SK-N-SH (cell line): ENCODE measurements around the gene CHRM4. TPM values are rescaled to one million over a fixed set of nuclear protein-coding genes. Genes with fewer than 3 reads are reported as not detected.
A peak's percentile ranks its signal among the peaks of the same experiment; 100 is the strongest.

Source experiments
- CTCF ChIA-PET: fragments of 300-600, 350-600 bp; formaldehyde crosslinking; extraction: SDS; loops from one replicate; lab custom pipeline; 2021; lab: Yijun Ruan, JAX
- POLR2A ChIA-PET: fragments of 350-600 bp; sonication (Branson Sonifier 250); formaldehyde crosslinking; extraction: SDS; loops from one replicate; lab custom pipeline; 2020; ENCODE audit warnings: antibody characterized with exemption, inconsistent platforms; lab: Yijun Ruan, JAX
- DNase-seq: peaks from one replicate; pipeline ENCODE4 v3.0.0; 2012
- H2AFZ ChIP-seq: fragments of 200-600 bp; sonication (generic); 2 replicates; pipeline ENCODE4 v1.8.1; 2016; ENCODE audit warnings: antibody characterized with exemption, mild to moderate bottlenecking, low read depth
- H3F3A ChIP-seq: fragments of 200-600 bp; sonication (generic); replicated peaks from 2 replicates; pipeline ENCODE3; 2016; ENCODE audit warnings: antibody characterized with exemption, mild to moderate bottlenecking; ENCODE audit not compliant: insufficient read depth
- H3K27ac ChIP-seq, 2 experiments: fragments of 200-500 bp in 1 of 2; fragments of 200-600 bp in 1 of 2; sonication (Bioruptor generic) in 1 of 2; sonication (generic), shearing (Covaris generic) in 1 of 2; 2 replicates each; pipeline versions ENCODE4 v1.5.1 to v1.6.1; 2014 to 2016; ENCODE audit warnings: low read depth in 2 of 2, inconsistent platforms in 1 of 2, low read length in 1 of 2, mild to moderate bottlenecking in 1 of 2, mixed read lengths in 1 of 2
- H3K27me3 ChIP-seq: fragments of 200-600 bp; sonication (generic), shearing (Covaris generic); 2 replicates; pipeline ENCODE4 v1.6.1; 2016; ENCODE audit warnings: mixed run types; ENCODE audit not compliant: insufficient read depth
- H3K36me3 ChIP-seq, 2 experiments: fragments of 200-500 bp in 1 of 2; fragments of 200-600 bp in 1 of 2; sonication (Bioruptor generic) in 1 of 2; sonication (generic) in 1 of 2; replicated peaks in 1 of 2; 2 replicates each; pipeline versions ENCODE3 to v1.5.1; 2014 to 2016; ENCODE audit warnings: low read length in 1 of 2, mild to moderate bottlenecking in 1 of 2; ENCODE audit not compliant: insufficient read depth in 2 of 2, control insufficient read depth in 1 of 2
- H3K4me1 ChIP-seq, 2 experiments: fragments of 200-500 bp in 1 of 2; fragments of 200-600 bp in 1 of 2; sonication (Bioruptor generic) in 1 of 2; sonication (generic), shearing (Covaris generic) in 1 of 2; 2 replicates each; pipeline versions ENCODE4 v1.5.1 to v1.6.1; 2014 to 2016; ENCODE audit warnings: low read depth in 1 of 2, low read length in 1 of 2, mixed run types in 1 of 2; ENCODE audit not compliant: insufficient read depth in 2 of 2, control insufficient read depth in 1 of 2
- H3K4me2 ChIP-seq: fragments of 200-600 bp; sonication (generic), shearing (Covaris generic); 2 replicates; pipeline ENCODE4 v1.6.1; 2017; ENCODE audit warnings: mixed run types
- H3K4me3 ChIP-seq, 2 experiments: fragments of 200-500 bp in 1 of 2; fragments of 200-600 bp in 1 of 2; sonication (Bioruptor generic) in 1 of 2; sonication (generic), shearing (Covaris generic) in 1 of 2; 2 replicates each; pipeline versions ENCODE4 v1.5.1 to v1.8.1; 2014 to 2016; ENCODE audit warnings: low read depth in 2 of 2, inconsistent platforms in 1 of 2, low read length in 1 of 2, mild to moderate bottlenecking in 1 of 2, mixed read lengths in 1 of 2, moderate library complexity in 1 of 2
- H3K79me2 ChIP-seq: fragments of 200-600 bp; sonication (generic); 2 replicates; pipeline ENCODE4 v1.8.1; 2017; ENCODE audit warnings: mild to moderate bottlenecking; ENCODE audit not compliant: insufficient read depth
- H3K9ac ChIP-seq: fragments of 200-600 bp; sonication (generic); 2 replicates; pipeline ENCODE4 v1.6.1; 2017; ENCODE audit warnings: mixed run types
- H3K9me2 ChIP-seq: fragments of 200-600 bp; sonication (generic); 2 replicates; pipeline ENCODE4 v1.6.1; 2017; ENCODE audit warnings: mixed run types
- H3K9me3 ChIP-seq: fragments of 200-600 bp; sonication (generic); 2 replicates; pipeline ENCODE4 v1.6.1; 2017; ENCODE audit warnings: mixed run types, mild to moderate bottlenecking, moderate library complexity
- H4K20me1 ChIP-seq: fragments of 200-600 bp; sonication (generic); 2 replicates; pipeline ENCODE4 v1.6.1; 2017; ENCODE audit warnings: mild to moderate bottlenecking, mixed run types; ENCODE audit not compliant: insufficient read depth
- CTCF ChIP-seq: fragments of 200-600 bp; sonication (generic); IDR thresholded peaks from 2 replicates; pipeline ENCODE4 v1.6.1; 2017; ENCODE audit warnings: antibody characterized with exemption, mild to moderate bottlenecking, moderate library complexity
- EZH2phosphoT487 ChIP-seq: fragments of 200-600 bp; sonication (generic); IDR thresholded peaks from 2 replicates; pipeline ENCODE4 v1.6.1; 2017; ENCODE audit warnings: low read depth, mixed run types, mild to moderate bottlenecking, antibody characterized with exemption, moderate library complexity, borderline replicate concordance
- FOSL2 ChIP-seq: IDR thresholded peaks from 2 replicates; pipeline ENCODE4 v1.4.0; 2012; ENCODE audit warnings: low read depth, mild to moderate bottlenecking, moderate library complexity, borderline replicate concordance
- GATA2 ChIP-seq: sonication (generic); formaldehyde crosslinking; IDR thresholded peaks from 2 replicates; pipeline ENCODE4 v1.5.0; 2020; ENCODE audit warnings: mild to moderate bottlenecking, missing genetic modification reagents
- IRF3 ChIP-seq: fragments of 150-350 bp; IDR thresholded peaks from 2 replicates; pipeline ENCODE4 v1.6.1; 2016; ENCODE audit warnings: mild to moderate bottlenecking, low read depth, low read length
- MEF2A ChIP-seq: IDR thresholded peaks from 2 replicates; pipeline ENCODE4 v1.4.0; 2012; ENCODE audit warnings: low read depth, borderline replicate concordance
- MXI1 ChIP-seq: IDR thresholded peaks from 2 replicates; pipeline ENCODE4 v1.6.1; 2012; ENCODE audit warnings: mild to moderate bottlenecking, low read depth, low read length, improper control_type of control experiment
- NFIC ChIP-seq: IDR thresholded peaks from 2 replicates; pipeline ENCODE4 v1.4.0; 2012; ENCODE audit warnings: borderline replicate concordance
- PBX3 ChIP-seq: IDR thresholded peaks from 2 replicates; pipeline ENCODE4; 2012
- POLR2AphosphoS5 ChIP-seq: IDR thresholded peaks from 2 replicates; pipeline ENCODE4 v1.6.1; 2012; ENCODE audit warnings: low read depth, low read length
- RAD21 ChIP-seq: IDR thresholded peaks from 2 replicates; pipeline ENCODE4 v1.6.1; 2012; ENCODE audit warnings: mild to moderate bottlenecking, low read length
- RCOR1 ChIP-seq: fragments of 150-350 bp; IDR thresholded peaks from 2 replicates; pipeline ENCODE4 v1.6.1; 2017; ENCODE audit warnings: antibody characterized with exemption, low read length
- RFX5 ChIP-seq: IDR thresholded peaks from 2 replicates; pipeline ENCODE4 v1.6.1; 2012; ENCODE audit warnings: mild to moderate bottlenecking, improper control_type of control experiment, low read length
- SIN3A ChIP-seq: IDR thresholded peaks from 2 replicates; pipeline ENCODE4 v1.6.1; 2012; ENCODE audit warnings: low read depth, mild to moderate bottlenecking, low read length, moderate library complexity, borderline replicate concordance
- TAF1 ChIP-seq: IDR thresholded peaks from 2 replicates; pipeline ENCODE4 v1.6.1; 2012; ENCODE audit warnings: low read depth, mild to moderate bottlenecking, low read length, moderate library complexity, borderline replicate concordance
- TCF12 ChIP-seq: IDR thresholded peaks from 2 replicates; pipeline ENCODE4 v1.4.0; 2012
- USF1 ChIP-seq: IDR thresholded peaks from 2 replicates; pipeline ENCODE4 v1.4.0; 2012; ENCODE audit warnings: low read depth, borderline replicate concordance
- USF2 ChIP-seq: fragments of 150-350 bp; IDR thresholded peaks from 2 replicates; pipeline ENCODE4 v1.6.1; 2017; ENCODE audit warnings: antibody characterized with exemption, low read length, low read depth, borderline replicate concordance
- YY1 ChIP-seq: IDR thresholded peaks from 2 replicates; pipeline ENCODE4 v1.4.0; 2012; ENCODE audit warnings: low read depth, mild to moderate bottlenecking
- ZBTB33 ChIP-seq: IDR thresholded peaks from 2 replicates; pipeline ENCODE4 v1.4.0; 2012; ENCODE audit warnings: low read depth, borderline replicate concordance
- WGBS: methylation state at CpG from one replicate; pipeline ENCODE4 v1.1.6; 2017; ENCODE audit warnings: low lambda C conversion rate; 5-methylcytosine and 5-hydroxymethylcytosine counted together
- polyA plus RNA-seq, 3 experiments: library from polyadenylated mRNA; depleted of rRNA; stranded (reverse); fragments of >200 nt; gene quantifications; 2 replicates each; pipeline ENCODE4 v1.2.3, GENCODE V29; 2012

CHRM4 gene
- polyA plus RNA-seq, 1 of the 3 experiments (the other 2 are of a cell fraction): 0.26 TPM

- Histone ChIP-seq H3K4me2 (peak overlapping the region; percentile 90; the same call in 1 of the 2 replicates), H3K9me3 (no peaks in the 10 kb centered on the region), H3K27ac (no peak overlapping the region; a peak in 1 of 4 replicates), H3K4me3 (peak overlapping the region in 1 of 2 experiments; percentile 71; a peak in 2 of 4 replicates), H3K4me1 (peaks cover 10 to 23% of the 10 kb centered on the region in 2 experiments; a peak in 2 of 4 replicates), H3F3A (peaks cover 6% of the 10 kb centered on the region), H3K27me3 (no peaks in the 10 kb centered on the region), H3K9me2 (no peaks in the 10 kb centered on the region), H2AFZ (no peak overlapping the region), H3K9ac (no peak overlapping the region), H3K79me2 (no peaks in the 10 kb centered on the region; the same call in 1 of the 2 replicates), H3K36me3 (peaks cover 0 to 8% of the 10 kb centered on the region in 2 experiments), H4K20me1 (no peaks in the 10 kb centered on the region)
- DNase-seq: no peak
- ChIA-PET CTCF (interaction anchor here (0.6 to 2.7 kb wide), 31 partner anchors 9 to 235 kb away, joined by 3 to 28 read pairs (median 4); partner anchors contain the start of genes ATG13, CHRM4 and DGKZ), POLR2A (interaction anchor here (1.1 kb wide), 1 partner anchor 22 kb away, joined by 3 read pairs; no protein-coding TSS in a partner anchor)
- TF ChIP-seq CTCF: no peak
- TF ChIP-seq IRF3: no peak
- no peak for TF ChIP-seq RFX5
- TF ChIP-seq TAF1: no peak
- no peak for TF ChIP-seq GATA2
- no peak for TF ChIP-seq MXI1
- TF ChIP-seq USF2: no peak
- TF ChIP-seq TCF12: no peak
- no peak for TF ChIP-seq EZH2phosphoT487
- no peak for TF ChIP-seq NFIC
- no peak for TF ChIP-seq POLR2AphosphoS5
- no peak for TF ChIP-seq SIN3A
- no peak for TF ChIP-seq ZBTB33
- TF ChIP-seq YY1: no peak
- TF ChIP-seq PBX3: no peak
- TF ChIP-seq FOSL2: no peak
- no peak for TF ChIP-seq MEF2A
- no peak for TF ChIP-seq USF1
- no peak for TF ChIP-seq RCOR1
- no peak for TF ChIP-seq RAD21
- WGBS: 72% methylated on average over 7 of the region's 7 CpGs
Observed at GRCh38 chr11:46383404-46383758, 8.2 kb downstream of the CHRM4 start.
